NT2/D1 (cell line): Measurements from ENCODE around the gene SPOCK2.

ENCODE experiments used
- DNase-seq: peaks from one replicate; pipeline ENCODE4 v3.0.0-alpha.2; 2011; ENCODE audit warnings: low read depth, low spot score
- H3K27me3 ChIP-seq: 2 replicates; pipeline ENCODE4 v1.6.0; 2011; ENCODE audit warnings: mild to moderate bottlenecking; ENCODE audit not compliant: insufficient read length, insufficient read depth
- H3K36me3 ChIP-seq: 2 replicates; pipeline ENCODE4 v1.6.1; 2011; ENCODE audit warnings: mild to moderate bottlenecking, low read length, mixed read lengths; ENCODE audit not compliant: insufficient read depth, insufficient read length
- H3K4me1 ChIP-seq: 2 replicates; pipeline ENCODE4 v1.5.1; 2011; ENCODE audit not compliant: insufficient read depth, insufficient read length
- H3K4me3 ChIP-seq: 2 replicates; pipeline ENCODE4 v1.5.1; 2011; ENCODE audit warnings: low read depth; ENCODE audit not compliant: insufficient read length
- H3K9ac ChIP-seq: 2 replicates; pipeline ENCODE4 v1.6.0; 2011; ENCODE audit warnings: low read depth; ENCODE audit not compliant: insufficient read length
- H3K9me3 ChIP-seq: 2 replicates; pipeline ENCODE4 v1.5.1; 2011; ENCODE audit warnings: mild to moderate bottlenecking, low read length; ENCODE audit not compliant: insufficient read depth
- SUZ12 ChIP-seq: IDR thresholded peaks from 2 replicates; pipeline ENCODE4 v1.6.1; 2011; ENCODE audit not compliant: insufficient read length, insufficient read depth; ENCODE audit errors: extremely low read depth
- YY1 ChIP-seq: IDR thresholded peaks from 2 replicates; pipeline ENCODE4 v1.6.1; 2011; ENCODE audit not compliant: insufficient read length, insufficient read depth
- ZNF274 ChIP-seq: IDR thresholded peaks from 2 replicates; pipeline ENCODE4 v1.6.1; 2011; ENCODE audit warnings: mild to moderate bottlenecking, low read depth, low read length

Gene SPOCK2

GRCh38 chr10:72106896-72107295 lies 18.5 kb upstream of the SPOCK2 start:
- H3K4me3 ChIP-seq: no peak overlapping the region
- no peak for DNase-seq
- H3K9me3 ChIP-seq: no peaks in the 10 kb centered on the region
- no peaks in the 10 kb centered on the region for H3K27me3 ChIP-seq
- TF ChIP-seq SUZ12 (no peak), ZNF274 (no peak), YY1 (no peak)
- H3K4me1 ChIP-seq: no peaks in the 10 kb centered on the region
- H3K36me3 ChIP-seq: peaks cover 2% of the 10 kb centered on the region
- no peak overlapping the region for H3K9ac ChIP-seq

- no peak for TF ChIP-seq YY1
- TF ChIP-seq ZNF274: no peak
- TF ChIP-seq SUZ12: no peak
- H3K9ac ChIP-seq: no peak overlapping the region
- no peak for DNase-seq
These were observed 18.0 kb upstream of the SPOCK2 start for GRCh38 chr10:72106154-72106849.

GRCh38 chr10:72105710-72106109 lies 17.4 kb upstream of the SPOCK2 start:
- TF ChIP-seq ZNF274 (no peak), YY1 (no peak)
- no peaks in the 10 kb centered on the region for H3K4me1 ChIP-seq
- H3K36me3 ChIP-seq: peaks cover 8% of the 10 kb centered on the region

More at GRCh38 chr10:72106154-72106849, 18.0 kb upstream of the SPOCK2 start:
- no peaks in the 10 kb centered on the region for H3K27me3 ChIP-seq
- H3K36me3 ChIP-seq: peaks cover 6% of the 10 kb centered on the region
- H3K4me1 ChIP-seq: no peaks in the 10 kb centered on the region
- no peaks in the 10 kb centered on the region for H3K9me3 ChIP-seq
- H3K4me3 ChIP-seq: no peak overlapping the region

GRCh38 chr10:72105098-72105475 lies 16.7 kb upstream of the SPOCK2 start:
- no peak for DNase-seq
- TF ChIP-seq YY1 (no peak), ZNF274 (no peak), SUZ12 (no peak)
- no peak overlapping the region for H3K9ac ChIP-seq
- no peaks in the 10 kb centered on the region for H3K4me1 ChIP-seq
- no peaks in the 10 kb centered on the region for H3K27me3 ChIP-seq
- H3K4me3 ChIP-seq: no peak overlapping the region
- H3K9me3 ChIP-seq: no peaks in the 10 kb centered on the region
- H3K36me3 ChIP-seq: peaks cover 8% of the 10 kb centered on the region

More at GRCh38 chr10:72105710-72106109, 17.4 kb upstream of the SPOCK2 start:
- DNase-seq: no peak
- no peaks in the 10 kb centered on the region for H3K27me3 ChIP-seq
- H3K4me3 ChIP-seq: no peak overlapping the region
- no peaks in the 10 kb centered on the region for H3K9me3 ChIP-seq
- no peak overlapping the region for H3K9ac ChIP-seq

GRCh38 chr10:72104472-72105097 lies 16.2 kb upstream of the SPOCK2 start:
- Histone ChIP-seq H3K36me3 (peaks cover 8% of the 10 kb centered on the region), H3K4me1 (no peaks in the 10 kb centered on the region), H3K4me3 (no peak overlapping the region), H3K9ac (no peak overlapping the region), H3K9me3 (no peaks in the 10 kb centered on the region), H3K27me3 (no peaks in the 10 kb centered on the region)
- no peak for TF ChIP-seq SUZ12
- no peak for TF ChIP-seq YY1
- TF ChIP-seq ZNF274: no peak
- DNase-seq: no peak

- Histone ChIP-seq H3K36me3 (peaks cover 8% of the 10 kb centered on the region), H3K9me3 (no peaks in the 10 kb centered on the region), H3K27me3 (no peaks in the 10 kb centered on the region), H3K4me3 (no peak overlapping the region), H3K9ac (no peak overlapping the region), H3K4me1 (peaks cover 4% of the 10 kb centered on the region)
- TF ChIP-seq ZNF274 (no peak), SUZ12 (no peak), YY1 (no peak)
- no peak for DNase-seq
These were observed 11.2 kb upstream of the SPOCK2 start for GRCh38 chr10:72099600-72099921.

GRCh38 chr10:72098836-72099599 lies 10.7 kb upstream of the SPOCK2 start:
- Histone ChIP-seq H3K9ac (no peak overlapping the region), H3K4me3 (no peak overlapping the region), H3K9me3 (no peaks in the 10 kb centered on the region), H3K4me1 (peaks cover 4% of the 10 kb centered on the region), H3K36me3 (peaks cover 8% of the 10 kb centered on the region), H3K27me3 (no peaks in the 10 kb centered on the region)
- no peak for DNase-seq
- TF ChIP-seq YY1 (no peak), ZNF274 (no peak), SUZ12 (no peak)
